HL-60 (cell line): ENCODE measurements around the gene ADAMTS10.

Experiments
- CTCF ChIP-seq: IDR thresholded peaks from one replicate; pipeline ENCODE4 v1.5.1; 2011; ENCODE audit warnings: low read length, control low read depth, inconsistent platforms; ENCODE audit not compliant: insufficient read depth
- GABPA ChIP-seq: IDR thresholded peaks from 2 replicates; pipeline ENCODE4 v1.6.1; 2012; ENCODE audit warnings: low read depth
- POLR2AphosphoS5 ChIP-seq: IDR thresholded peaks from 2 replicates; pipeline ENCODE4 v1.6.1; 2012; ENCODE audit warnings: low read depth
- REST ChIP-seq: IDR thresholded peaks from 2 replicates; pipeline ENCODE4 v1.6.1; 2012; ENCODE audit warnings: low read depth; ENCODE audit not compliant: insufficient replicate concordance
- SPI1 ChIP-seq: IDR thresholded peaks from 2 replicates; pipeline ENCODE4 v1.6.1; 2012; ENCODE audit warnings: low read depth, mild to moderate bottlenecking, borderline replicate concordance

GRCh38 chr19:8648240-8648639 is 37.7 kb upstream of the ADAMTS10 start:
- TF ChIP-seq CTCF, result no peak
- TF ChIP-seq GABPA, result no peak
- no peak for TF ChIP-seq REST
- no peak for TF ChIP-seq POLR2AphosphoS5
- TF ChIP-seq SPI1, result no peak
